Memory B cell (primary cell): ENCODE results near the gene DTNA.

ENCODE experiments used
- ATAC-seq: fragments of 150-1000 bp; cut with Tn5 transposase; 2 replicates; pipeline ENCODE4 v1.10.0; 2021; ENCODE audit warnings: low read depth, mild to moderate bottlenecking, moderate library complexity
- DNase-seq, 2 donors: peaks; one replicate each; pipeline ENCODE4 v3.0.0; 2022; ENCODE audit warnings: low spot score in 2 of 2
- H3K27ac Mint-ChIP-seq: one replicate; pipeline ENCODE4 v1.8.0; 2022; ENCODE audit warnings: mild to moderate bottlenecking, moderate library complexity, mixed read lengths
- H3K27me3 Mint-ChIP-seq: one replicate; pipeline ENCODE4 v1.8.0; 2022; ENCODE audit warnings: mixed read lengths
- H3K36me3 Mint-ChIP-seq: one replicate; pipeline ENCODE4 v1.8.0; 2022; ENCODE audit warnings: mild to moderate bottlenecking, mixed read lengths
- H3K4me1 Mint-ChIP-seq: one replicate; pipeline ENCODE4 v1.8.0; 2022; ENCODE audit warnings: mixed read lengths
- H3K4me3 Mint-ChIP-seq: one replicate; pipeline ENCODE4 v1.8.0; 2022; ENCODE audit warnings: mild to moderate bottlenecking, moderate library complexity, mixed read lengths
- H3K9me3 Mint-ChIP-seq: one replicate; pipeline ENCODE4 v1.8.0; 2022; ENCODE audit warnings: mixed read lengths

Gene DTNA

DNA sequence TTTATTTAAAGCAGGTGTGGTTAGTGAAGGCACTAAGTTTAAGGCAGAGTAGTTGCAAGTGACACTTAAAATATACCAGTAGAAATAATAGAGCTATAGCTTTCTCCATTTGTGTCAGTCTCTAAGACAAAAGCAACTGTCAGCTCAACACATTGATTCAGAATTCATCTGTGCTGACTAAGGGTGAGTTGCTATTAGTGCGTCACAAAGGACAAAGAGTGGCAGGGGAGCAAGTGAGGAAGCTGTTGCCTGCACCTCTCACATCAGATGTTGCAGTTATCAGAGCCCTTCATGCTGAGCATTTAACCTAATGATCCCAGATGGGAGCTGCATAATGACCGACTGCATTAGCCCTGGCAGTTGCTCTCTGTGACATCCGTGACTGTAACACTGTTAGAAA lies 138.6 kb downstream of the DTNA start:
- no peak overlapping the region for H3K4me3 Mint-ChIP-seq

DNA sequence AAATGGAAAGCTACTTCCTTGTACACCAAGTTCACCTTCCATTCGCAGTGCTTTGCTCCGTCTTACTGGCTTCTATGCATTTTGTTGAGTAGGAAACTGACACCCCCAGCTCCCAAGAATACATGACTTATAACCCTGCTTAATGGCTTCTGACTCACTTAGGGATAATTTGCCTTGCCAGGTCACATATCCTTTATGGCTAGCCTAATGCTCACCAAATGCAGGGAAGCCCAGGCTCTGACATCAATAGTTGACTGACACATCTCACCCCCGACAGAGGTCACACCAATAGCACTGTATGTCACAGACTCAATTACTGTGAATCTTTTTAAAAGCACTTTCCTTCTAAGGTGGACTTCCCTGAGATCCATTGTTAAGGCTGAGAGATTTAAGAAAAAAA lies 147.2 kb downstream of the DTNA start:
- DNase-seq (no peak), ATAC-seq (no peak)
- H3K9me3 Mint-ChIP-seq, result no peaks in the 10 kb centered on the region
- H3K27me3 Mint-ChIP-seq, result peaks cover 13% of the 10 kb centered on the region
- H3K4me3 Mint-ChIP-seq, result no peak overlapping the region
- H3K4me1 Mint-ChIP-seq, result peaks cover 5% of the 10 kb centered on the region
- H3K27ac Mint-ChIP-seq, result no peak overlapping the region
- H3K36me3 Mint-ChIP-seq, result no peaks in the 10 kb centered on the region

More for the DNA sequence above, 138.6 kb downstream of the DTNA start:
- Mint-ChIP-seq H3K27me3 (peaks cover 6% of the 10 kb centered on the region), H3K27ac (no peak overlapping the region), H3K9me3 (no peaks in the 10 kb centered on the region), H3K36me3 (no peaks in the 10 kb centered on the region), H3K4me1 (no peaks in the 10 kb centered on the region)
- DNase-seq, result no peak
- ATAC-seq, result no peak

DNA sequence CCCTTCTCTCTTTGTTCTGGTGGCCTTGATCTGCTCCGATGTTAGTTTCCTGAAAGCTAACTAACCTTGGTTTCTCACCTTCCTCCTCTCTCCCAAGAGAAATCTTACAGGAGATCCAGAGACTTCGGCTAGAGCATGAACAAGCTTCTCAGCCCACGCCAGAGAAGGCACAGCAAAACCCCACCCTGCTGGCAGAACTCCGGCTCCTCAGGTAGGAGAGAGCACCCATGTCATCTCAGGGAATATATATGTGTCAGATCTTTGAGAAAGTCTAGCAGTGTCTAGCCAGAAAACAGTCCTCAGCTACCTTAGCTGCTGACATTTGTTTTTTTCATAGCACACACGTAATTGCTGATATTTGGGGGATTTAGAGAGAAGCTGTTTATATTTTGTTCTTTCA lies 148.1 kb downstream of the DTNA start:
- Mint-ChIP-seq H3K4me3 (no peak overlapping the region), H3K27me3 (peaks cover 10% of the 10 kb centered on the region)

DNA sequence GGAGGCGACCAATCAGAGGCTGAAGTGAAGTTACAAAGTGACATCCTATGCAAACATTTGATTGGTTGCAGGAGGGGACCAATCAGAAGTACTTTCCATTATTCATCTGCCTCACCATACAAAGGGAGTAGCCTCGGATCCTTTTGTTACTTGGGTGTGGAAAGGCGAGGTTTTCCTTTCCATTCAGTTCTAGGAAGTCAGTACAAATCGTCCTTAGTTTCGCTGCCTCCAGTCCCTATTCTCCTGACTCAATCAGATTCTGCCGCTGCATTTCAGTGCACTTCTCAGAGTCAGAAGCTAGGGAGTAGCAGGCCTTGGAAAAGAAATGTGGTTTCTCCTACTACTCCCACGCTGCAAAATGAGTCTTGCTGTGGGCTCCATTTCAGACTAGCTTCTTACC lies 149.4 kb downstream of the DTNA start:
- no peak for ATAC-seq
- no peak for DNase-seq
- Mint-ChIP-seq H3K36me3 (no peaks in the 10 kb centered on the region), H3K4me1 (peaks cover 5% of the 10 kb centered on the region), H3K27ac (no peak overlapping the region), H3K27me3 (peaks cover 7% of the 10 kb centered on the region), H3K4me3 (no peak overlapping the region), H3K9me3 (no peaks in the 10 kb centered on the region)

More for the DNA sequence above, 148.1 kb downstream of the DTNA start:
- H3K9me3 Mint-ChIP-seq, result no peaks in the 10 kb centered on the region
- H3K4me1 Mint-ChIP-seq, result peaks cover 5% of the 10 kb centered on the region
- H3K36me3 Mint-ChIP-seq, result no peaks in the 10 kb centered on the region
- DNase-seq, result no peak
- H3K27ac Mint-ChIP-seq, result no peak overlapping the region
- ATAC-seq, result no peak

DNA sequence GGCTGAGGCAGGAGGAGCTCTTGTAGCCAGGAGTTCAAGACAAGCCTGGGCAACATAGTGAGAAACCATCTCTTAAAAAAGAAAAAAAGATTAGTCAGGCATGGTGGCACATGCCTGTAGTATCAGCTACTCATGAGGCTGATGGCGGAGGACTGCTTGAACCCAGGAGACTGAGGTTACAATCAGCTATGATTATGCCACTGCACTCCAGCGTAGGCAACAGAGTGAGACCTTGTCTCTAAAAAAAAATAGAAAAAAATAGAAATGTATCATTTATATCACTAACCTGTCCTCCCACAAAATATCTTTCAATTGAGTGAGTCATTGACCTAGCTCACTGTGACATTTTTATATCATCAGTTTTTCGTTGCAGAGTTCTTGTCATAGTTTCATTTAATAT lies 152.5 kb downstream of the DTNA start:
- Mint-ChIP-seq H3K9me3 (no peaks in the 10 kb centered on the region), H3K4me1 (peaks cover 5% of the 10 kb centered on the region), H3K27me3 (peaks cover 7% of the 10 kb centered on the region), H3K27ac (no peak overlapping the region), H3K36me3 (no peaks in the 10 kb centered on the region), H3K4me3 (no peak overlapping the region)
- ATAC-seq, result no peak
- DNase-seq, result no peak

DNA sequence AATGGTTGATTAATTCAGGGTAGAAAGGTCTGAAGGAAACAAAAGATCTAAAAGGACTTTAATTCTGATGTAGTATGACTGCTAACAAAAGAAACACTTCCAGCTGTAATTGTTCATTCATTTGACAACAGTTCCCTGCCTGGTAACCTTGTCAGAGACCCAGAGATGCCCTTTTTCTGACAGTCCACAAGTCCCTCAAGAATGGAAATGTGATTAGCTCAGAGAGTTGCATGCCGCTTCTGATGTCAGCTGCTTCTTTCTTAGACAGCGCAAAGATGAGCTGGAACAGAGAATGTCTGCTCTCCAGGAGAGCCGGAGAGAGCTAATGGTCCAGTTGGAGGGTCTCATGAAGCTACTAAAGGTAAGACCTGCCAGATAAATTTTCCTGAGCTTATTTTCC lies 153.6 kb downstream of the DTNA start:
- Mint-ChIP-seq H3K9me3 (no peaks in the 10 kb centered on the region), H3K4me3 (no peak overlapping the region), H3K27me3 (peaks cover 3% of the 10 kb centered on the region), H3K27ac (no peak overlapping the region), H3K36me3 (no peaks in the 10 kb centered on the region), H3K4me1 (peaks cover 5% of the 10 kb centered on the region)
- ATAC-seq, result no peak
- DNase-seq, result no peak

DNA sequence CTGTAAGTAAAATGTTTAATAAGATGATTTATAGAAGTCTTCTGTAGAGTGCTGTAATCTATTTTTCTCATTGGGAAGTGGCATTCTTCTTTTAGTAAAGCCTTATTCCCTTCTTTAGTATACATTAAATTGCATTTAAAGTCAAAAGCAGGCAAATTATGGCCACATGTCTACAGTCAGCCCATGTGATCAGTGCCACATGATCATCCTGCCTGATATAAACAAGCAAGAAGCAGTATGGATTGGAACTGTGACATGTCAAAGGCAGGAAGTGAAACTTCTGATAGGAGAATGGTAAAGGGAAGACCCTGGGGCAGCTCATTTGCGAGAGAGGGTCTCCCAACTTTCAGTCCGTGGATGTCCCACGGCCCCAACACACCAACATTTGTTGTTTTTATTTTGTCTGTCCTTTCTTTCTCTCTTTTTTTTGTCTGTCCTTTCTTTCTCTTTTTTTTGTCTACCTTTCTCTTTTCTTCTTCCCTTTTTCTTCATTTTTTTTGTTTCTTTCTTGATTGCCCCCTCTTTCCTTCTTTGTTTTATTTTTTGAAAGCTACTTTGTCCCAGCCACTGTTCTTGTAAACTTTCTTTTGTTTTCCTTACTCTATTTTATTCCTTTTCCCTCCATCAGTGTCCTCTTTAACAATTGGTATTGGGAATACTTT lies 154.9 kb downstream of the DTNA start:
- H3K4me3 Mint-ChIP-seq, result no peak overlapping the region
- H3K36me3 Mint-ChIP-seq, result no peaks in the 10 kb centered on the region
- no peak overlapping the region for H3K27ac Mint-ChIP-seq
- ATAC-seq, result no peak
- H3K9me3 Mint-ChIP-seq, result no peaks in the 10 kb centered on the region
- peaks cover 5% of the 10 kb centered on the region for H3K4me1 Mint-ChIP-seq
- no peak for DNase-seq
- peaks cover 3% of the 10 kb centered on the region for H3K27me3 Mint-ChIP-seq

DNA sequence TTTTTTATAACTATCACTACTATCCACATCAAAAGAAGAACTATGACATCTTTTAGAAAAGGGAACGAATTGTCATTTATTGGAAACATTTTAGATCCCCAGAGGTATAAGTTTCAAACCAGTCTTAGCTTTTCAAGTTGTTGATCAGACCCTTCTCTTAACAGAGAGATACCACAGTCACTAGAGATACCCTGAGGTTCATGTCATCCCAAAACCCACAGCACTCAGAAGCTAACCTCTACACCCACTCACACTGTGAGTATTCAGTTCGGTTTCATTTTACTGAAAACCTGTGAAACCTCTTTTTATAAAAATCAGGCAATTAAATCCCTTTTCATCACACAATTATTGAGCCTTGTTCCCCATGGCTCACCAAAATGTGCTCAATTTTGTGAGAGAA lies 156.2 kb downstream of the DTNA start:
- ATAC-seq, result no peak
- H3K27me3 Mint-ChIP-seq, result peaks cover 2% of the 10 kb centered on the region
- DNase-seq, result no peak
- no peak overlapping the region for H3K27ac Mint-ChIP-seq
- no peak overlapping the region for H3K4me3 Mint-ChIP-seq
- no peaks in the 10 kb centered on the region for H3K9me3 Mint-ChIP-seq
- H3K4me1 Mint-ChIP-seq, result no peaks in the 10 kb centered on the region
- no peaks in the 10 kb centered on the region for H3K36me3 Mint-ChIP-seq

DNA sequence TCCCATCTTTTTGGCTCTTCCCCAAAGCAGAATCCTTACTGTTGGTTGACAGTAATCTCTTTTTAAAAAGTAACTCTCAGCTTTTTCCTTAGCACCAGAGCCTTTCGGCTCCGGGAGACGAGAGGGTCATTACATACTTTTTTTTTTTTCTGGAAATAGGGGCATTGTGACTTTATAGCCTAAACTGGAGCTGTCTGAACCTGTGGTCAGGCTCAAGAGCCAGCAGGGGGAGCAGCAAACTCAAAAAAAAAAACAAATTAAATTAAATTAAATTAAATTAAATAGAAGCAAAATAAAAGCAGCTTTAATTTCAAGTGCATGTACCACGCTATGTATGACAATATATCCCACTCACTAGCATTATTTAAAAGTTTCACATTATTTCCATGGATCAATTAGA lies 156.6 kb downstream of the DTNA start:
- Mint-ChIP-seq H3K36me3 (no peaks in the 10 kb centered on the region), H3K4me3 (no peak overlapping the region), H3K27ac (no peak overlapping the region), H3K27me3 (peaks cover 2% of the 10 kb centered on the region), H3K4me1 (no peaks in the 10 kb centered on the region), H3K9me3 (no peaks in the 10 kb centered on the region)
- DNase-seq, result no peak
- ATAC-seq, result no peak

DNA sequence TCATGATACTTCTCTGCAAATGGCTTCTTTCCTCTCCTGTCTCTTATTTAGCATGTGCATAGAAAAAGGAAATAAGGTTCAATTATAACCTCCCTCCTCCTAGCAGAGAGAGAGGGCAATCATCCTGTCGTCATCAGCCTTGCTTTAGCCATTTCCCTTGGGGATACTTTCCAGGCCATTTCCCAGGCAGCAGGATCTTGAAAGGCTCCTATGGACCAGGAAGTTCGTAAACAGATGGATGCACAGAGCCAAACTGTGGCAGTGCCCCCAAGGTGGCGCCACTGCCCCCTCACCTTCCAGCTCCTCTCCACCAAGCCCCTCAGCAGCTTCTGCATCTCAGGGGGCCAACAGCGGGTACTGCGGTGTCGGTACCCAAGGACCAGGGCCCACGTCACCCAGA lies 157.4 kb downstream of the DTNA start:
- Mint-ChIP-seq H3K4me3 (no peak overlapping the region), H3K9me3 (no peaks in the 10 kb centered on the region), H3K27me3 (peaks cover 2% of the 10 kb centered on the region), H3K27ac (no peak overlapping the region), H3K36me3 (no peaks in the 10 kb centered on the region), H3K4me1 (no peaks in the 10 kb centered on the region)
- no peak for DNase-seq
- no peak for ATAC-seq

DNA sequence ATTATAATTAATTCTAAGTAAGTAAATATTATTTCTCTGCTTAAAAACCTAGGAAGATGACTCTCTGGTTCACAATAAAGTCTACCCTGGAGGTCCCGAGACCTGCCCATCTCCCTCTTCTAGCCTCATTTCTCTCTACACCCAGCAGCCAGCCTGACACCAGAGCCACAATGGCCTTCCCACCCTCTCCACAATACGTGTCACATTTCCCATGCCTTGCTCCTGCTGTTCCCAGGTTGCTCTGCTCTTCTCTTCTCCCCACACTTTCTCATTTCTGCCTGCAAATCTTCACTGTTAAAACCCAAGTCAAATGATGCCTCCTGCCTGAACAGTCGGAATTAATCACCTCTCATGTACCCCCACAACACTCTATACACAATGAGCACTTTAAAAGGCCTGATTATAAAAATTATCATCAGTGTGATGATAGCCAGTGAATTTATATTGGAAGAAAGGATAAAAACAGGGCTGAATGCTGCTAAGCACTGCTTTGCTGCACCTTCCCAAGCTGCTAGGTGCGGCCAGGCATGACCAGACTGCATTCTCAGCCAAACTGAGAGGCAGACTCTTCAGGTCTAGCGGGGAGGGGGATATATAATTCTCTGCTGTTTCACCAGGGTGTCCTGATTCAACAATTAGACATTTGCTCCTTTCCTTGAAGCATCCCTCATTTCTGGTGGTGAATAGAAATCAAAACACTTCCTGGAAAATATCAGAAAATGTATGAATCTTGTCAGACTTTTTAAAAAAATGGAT lies 160.6 kb downstream of the DTNA start:
- no peak overlapping the region for H3K27ac Mint-ChIP-seq
- H3K4me3 Mint-ChIP-seq, result no peak overlapping the region
- DNase-seq, result no peak
- no peak for ATAC-seq
- H3K9me3 Mint-ChIP-seq, result no peaks in the 10 kb centered on the region
- H3K27me3 Mint-ChIP-seq, result peaks cover 3% of the 10 kb centered on the region
- H3K36me3 Mint-ChIP-seq, result no peaks in the 10 kb centered on the region
- H3K4me1 Mint-ChIP-seq, result no peaks in the 10 kb centered on the region

DNA sequence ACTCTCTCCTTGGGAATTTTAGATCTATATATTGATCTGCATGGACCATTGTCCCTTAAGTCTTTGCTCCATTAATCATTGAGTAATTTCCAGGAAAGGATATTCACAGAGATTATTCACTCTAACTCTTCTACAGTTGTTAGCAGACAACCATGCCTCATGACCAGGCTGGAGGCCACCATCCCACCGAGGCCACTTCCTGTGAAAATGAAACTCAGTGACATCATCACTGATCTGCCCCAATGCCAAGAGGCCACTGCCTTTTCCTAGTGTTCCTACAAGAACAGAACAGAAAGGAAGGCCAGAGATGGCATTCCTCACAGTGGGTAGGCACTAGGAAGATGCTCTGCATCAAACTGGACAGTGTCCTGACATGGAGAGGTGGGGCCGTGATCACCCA lies 161.3 kb downstream of the DTNA start:
- Mint-ChIP-seq H3K4me1 (no peaks in the 10 kb centered on the region), H3K4me3 (no peak overlapping the region), H3K9me3 (no peaks in the 10 kb centered on the region), H3K27ac (no peak overlapping the region), H3K27me3 (peaks cover 3% of the 10 kb centered on the region), H3K36me3 (no peaks in the 10 kb centered on the region)
- DNase-seq (no peak), ATAC-seq (no peak)

DNA sequence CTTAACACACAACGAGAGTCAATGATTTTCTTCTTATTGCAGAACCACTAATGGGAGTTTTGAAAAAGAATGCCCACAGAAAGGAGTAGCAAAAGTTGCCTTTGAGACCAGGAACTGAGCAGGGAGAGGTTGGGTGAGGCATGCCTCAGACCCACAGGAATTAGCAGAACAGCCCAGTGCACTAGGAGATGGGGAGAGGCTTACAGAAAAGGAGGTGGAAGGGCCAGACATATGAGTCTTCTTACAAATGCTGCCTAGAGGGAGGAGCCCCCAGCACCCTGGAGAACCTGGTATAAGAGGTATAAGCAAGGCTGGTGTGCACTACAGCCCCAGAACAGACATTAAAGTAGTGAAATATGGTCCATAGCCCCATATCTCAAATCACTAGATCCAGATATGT lies 162.0 kb downstream of the DTNA start:
- Mint-ChIP-seq H3K4me3 (no peak overlapping the region), H3K27ac (no peak overlapping the region), H3K36me3 (no peaks in the 10 kb centered on the region), H3K27me3 (peaks cover 3% of the 10 kb centered on the region), H3K4me1 (no peaks in the 10 kb centered on the region), H3K9me3 (no peaks in the 10 kb centered on the region)
- no peak for ATAC-seq
- no peak for DNase-seq

DNA sequence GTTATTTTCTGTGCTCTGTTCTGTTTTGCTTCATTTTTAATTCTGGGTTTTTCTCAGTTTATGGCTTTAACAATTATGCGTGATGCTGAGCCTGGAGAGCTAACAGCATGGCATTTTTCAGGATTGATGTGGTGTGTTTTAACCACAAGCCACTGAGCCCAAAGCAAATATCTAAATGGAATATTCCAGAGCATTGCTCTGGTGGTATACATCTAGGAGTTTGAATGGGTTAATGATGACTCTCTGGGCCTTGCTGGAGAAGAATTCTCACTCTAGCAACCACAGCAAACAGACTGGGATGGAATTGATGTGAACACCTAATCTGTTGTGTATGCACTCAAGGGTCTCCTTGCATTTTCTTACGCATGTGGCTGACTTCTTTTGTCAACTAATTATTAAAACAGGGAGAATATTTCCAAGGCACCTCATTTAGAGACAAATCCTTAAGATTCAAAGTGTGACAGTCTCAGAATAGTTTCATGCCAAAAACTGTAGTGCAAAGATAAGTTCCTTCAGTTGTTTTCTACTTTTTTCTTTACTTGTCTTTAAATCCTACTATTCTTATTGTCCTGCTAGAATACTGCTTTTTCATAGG lies 164.0 kb downstream of the DTNA start:
- no peak for ATAC-seq
- H3K36me3 Mint-ChIP-seq, result no peaks in the 10 kb centered on the region
- DNase-seq, result no peak
- peaks cover 3% of the 10 kb centered on the region for H3K27me3 Mint-ChIP-seq
- H3K27ac Mint-ChIP-seq, result no peak overlapping the region
- H3K4me3 Mint-ChIP-seq, result no peak overlapping the region
- H3K9me3 Mint-ChIP-seq, result no peaks in the 10 kb centered on the region
- no peaks in the 10 kb centered on the region for H3K4me1 Mint-ChIP-seq
